Activated naive CD4-positive, alpha-beta T cell treated with anti-CD3 and anti-CD28 coated beads, Interleukin-2, amount 50 U/mL, for 16 hours (primary cell): Measurements from ENCODE around the gene KL.

Experiments used
- DNase-seq: peaks from one replicate; pipeline ENCODE4 v3.0.0-alpha.2; 2020

Gene KL

GRCh38 chr13:33087790-33088189 is 71.6 kb downstream of the KL start:
- DNase-seq: no peak

- no peak for DNase-seq
These were observed 73.1 kb downstream of the KL start for GRCh38 chr13:33089311-33089710.

- no peak for DNase-seq
These were observed 74.7 kb downstream of the KL start for GRCh38 chr13:33090755-33091414.

- no peak for DNase-seq
These were observed 75.2 kb downstream of the KL start for GRCh38 chr13:33091415-33091774.

GRCh38 chr13:33092073-33092987 is 76.1 kb downstream of the KL start:
- no peak for DNase-seq

- no peak for DNase-seq
These were observed 80.8 kb downstream of the KL start for GRCh38 chr13:33096886-33097605.

GRCh38 chr13:33099860-33100259 is 83.6 kb downstream of the KL start:
- DNase-seq: no peak

GRCh38 chr13:33100886-33101285 is 84.7 kb downstream of the KL start:
- DNase-seq: no peak

- DNase-seq: no peak
These were observed 85.6 kb downstream of the KL start for GRCh38 chr13:33101835-33102234.

GRCh38 chr13:33103457-33103856 is 87.2 kb downstream of the KL start:
- DNase-seq: no peak

- DNase-seq: no peak
These were observed 89.3 kb downstream of the KL start for GRCh38 chr13:33105387-33106005.

GRCh38 chr13:33106656-33107360 is 90.6 kb downstream of the KL start:
- DNase-seq: no peak

- no peak for DNase-seq
These were observed 91.1 kb downstream of the KL start for GRCh38 chr13:33107361-33107760.

GRCh38 chr13:33108620-33109019 is 92.4 kb downstream of the KL start:
- no peak for DNase-seq

GRCh38 chr13:33109271-33109697 is 93.1 kb downstream of the KL start:
- DNase-seq: no peak

- DNase-seq: no peak
These were observed 93.6 kb downstream of the KL start for GRCh38 chr13:33109801-33110200.

GRCh38 chr13:33110386-33110712 is 94.1 kb downstream of the KL start:
- DNase-seq: no peak

- no peak for DNase-seq
These were observed 94.6 kb downstream of the KL start for GRCh38 chr13:33110713-33111413.

- DNase-seq: no peak
These were observed 95.3 kb downstream of the KL start for GRCh38 chr13:33111414-33112110.

GRCh38 chr13:33112766-33113165 is 96.5 kb downstream of the KL start:
- no peak for DNase-seq

GRCh38 chr13:33114146-33114545 is 97.9 kb downstream of the KL start:
- no peak for DNase-seq
